ENCODE results near the gene HEPN1. TPM values are rescaled to one million over a fixed set of nuclear protein-coding genes. Genes with fewer than 3 reads are reported as not detected.

Gene HEPN1
- total and polyA plus RNA-seq, 2 of the 8 experiments (the other 6 are each of a cell fraction or from before 2014, with no cell fraction given): not detected

DNA sequence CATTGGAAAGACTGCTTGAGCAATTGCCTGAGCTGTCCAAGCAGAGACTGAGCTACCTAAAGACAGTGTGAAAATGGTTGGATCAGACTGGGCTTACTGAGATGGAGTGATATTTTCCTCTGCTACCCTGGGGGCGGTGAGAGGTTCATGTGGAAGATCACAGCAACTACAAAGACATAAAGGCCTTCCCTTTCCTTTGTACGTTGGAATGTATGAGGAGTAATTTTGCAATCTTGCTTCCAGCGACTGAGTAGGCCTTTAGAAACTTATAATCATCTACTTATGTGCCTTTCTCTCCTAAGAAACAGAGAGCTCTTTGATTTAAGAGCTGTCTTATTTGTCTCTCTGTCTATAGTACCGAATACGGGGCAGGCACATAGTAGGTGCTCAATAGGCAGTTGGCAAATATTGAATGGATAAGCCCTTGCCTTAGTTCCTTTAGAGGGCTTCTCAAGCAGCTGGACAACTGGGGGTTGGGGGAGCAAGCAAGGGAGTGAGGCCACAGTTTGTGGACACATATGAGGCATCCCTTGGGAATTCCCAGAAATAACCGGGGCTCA is 19.2 kb downstream of the HEPN1 start:
- H3K79me1 ChIP-seq (ENCODE audit: low read depth, low read length): no peaks in the 10 kb centered on the region
- H4K8ac ChIP-seq (ENCODE audit: extremely low read depth, insufficient read depth, low read length): no peak overlapping the region
- H3K23ac ChIP-seq (ENCODE audit: insufficient read length): no peak overlapping the region
- no peak overlapping the region for H3K56ac ChIP-seq (replicated peaks; ENCODE audit: insufficient read length, low read depth, low read length)
- H3K23me2 ChIP-seq (ENCODE audit: low read depth, low read length): no peaks in the 10 kb centered on the region; the same call in 1 of the 2 replicates
- H3K9ac ChIP-seq (replicated peaks in 1 of 4; ENCODE audit: extremely low read depth in 1 of 4, low read depth in 3 of 4, low read length in 3 of 4): no peak overlapping the region
- no peak overlapping the region for H3K27ac ChIP-seq (ENCODE audit: low read depth, low read length)
- H3K4ac ChIP-seq (replicated peaks; ENCODE audit: insufficient read length, low read depth, low read length): no peak overlapping the region
- no peak overlapping the region for H4K91ac ChIP-seq (replicated peaks; ENCODE audit: insufficient read length, low read length)
- no peak overlapping the region for H2AFZ ChIP-seq (ENCODE audit: low read length)
- no peaks in the 10 kb centered on the region; a peak in 2 of 7 replicates for H3K27me3 ChIP-seq (replicated peaks in 1 of 4; ENCODE audit: control insufficient read depth in 3 of 4, extremely low read depth in 1 of 4, insufficient read depth in 3 of 4, low read length in 3 of 4)
- no peak overlapping the region for H2BK20ac ChIP-seq (ENCODE audit: low read length)
- H2BK5ac ChIP-seq (ENCODE audit: low read depth, low read length): no peak overlapping the region
- ChIA-PET CTCF (ENCODE audit: partially characterized antibody) (interaction anchor here (0.6 to 5.8 kb wide), 6 partner anchors 11 to 392 kb away, joined by 3 to 38 read pairs (median 3); no protein-coding TSS in a partner anchor), POLR2A (ENCODE audit: partially characterized antibody) (no interaction called here)
- H2BK120ac ChIP-seq (replicated peaks; ENCODE audit: low read depth, low read length): no peak overlapping the region
- H3K4me2 ChIP-seq (ENCODE audit: insufficient read depth in 1 of 2, low read depth in 2 of 2, low read length in 2 of 2): no peak overlapping the region
- no peaks in the 10 kb centered on the region for H3K79me2 ChIP-seq (ENCODE audit: control insufficient read depth in 1 of 2, insufficient read depth in 2 of 2, low read length in 2 of 2)
- H4K5ac ChIP-seq (ENCODE audit: insufficient read length, low read depth, low read length): no peak overlapping the region
- FAIRE-seq (no peak), DNase-seq (ENCODE audit: low read depth in 1 of 2, low spot score in 2 of 2) (no peak)
- no peak overlapping the region; the same call in 1 of the 2 replicates for H2AK5ac ChIP-seq (ENCODE audit: low read depth, low read length)
- H3K18ac ChIP-seq (ENCODE audit: extremely low read depth, low read length): no peak overlapping the region
- no peaks in the 10 kb centered on the region for H4K20me1 ChIP-seq (replicated peaks in 1 of 2; ENCODE audit: control insufficient read depth in 1 of 2, insufficient read depth in 2 of 2, low read length in 2 of 2)
- no peak overlapping the region for H2BK12ac ChIP-seq (ENCODE audit: low read depth, low read length)
- H3K9me3 ChIP-seq (ENCODE audit: insufficient read depth in 2 of 2, low read depth in 1 of 2, low read length in 1 of 2): no peaks in the 10 kb centered on the region
- no peak overlapping the region for H2BK15ac ChIP-seq (ENCODE audit: low read length)
- TF ChIP-seq YY1 (IDR thresholded peaks at IDR 0.05; ENCODE audit: low read depth, low read length) (no peak), FOSL1 (IDR thresholded peaks at IDR 0.05; ENCODE audit: insufficient read depth, low read depth, low read length) (no peak), POLR2AphosphoS5 (IDR thresholded peaks at IDR 0.05; ENCODE audit: low read depth, low read length) (no peak), SP1 (IDR thresholded peaks at IDR 0.05; ENCODE audit: low read depth, low read length) (no peak), RAD21 (IDR thresholded peaks at IDR 0.05 in 1 of 2, conservative IDR thresholded peaks at IDR 0.05 in 1 of 2; ENCODE audit: low read depth in 2 of 2, low read length in 2 of 2) (no peak), RBBP5 (IDR thresholded peaks at IDR 0.05; ENCODE audit: borderline replicate concordance, low read depth, low read length) (no peak), CBX8 (IDR thresholded peaks at IDR 0.05; ENCODE audit: borderline replicate concordance, low read depth, low read length) (no peak), SIX5 (IDR thresholded peaks at IDR 0.05; ENCODE audit: low read depth, low read length) (no peak), RXRA (IDR thresholded peaks at IDR 0.05; ENCODE audit: insufficient read depth, low read depth, low read length) (no peak)
- TF ChIP-seq, protein P1, sequence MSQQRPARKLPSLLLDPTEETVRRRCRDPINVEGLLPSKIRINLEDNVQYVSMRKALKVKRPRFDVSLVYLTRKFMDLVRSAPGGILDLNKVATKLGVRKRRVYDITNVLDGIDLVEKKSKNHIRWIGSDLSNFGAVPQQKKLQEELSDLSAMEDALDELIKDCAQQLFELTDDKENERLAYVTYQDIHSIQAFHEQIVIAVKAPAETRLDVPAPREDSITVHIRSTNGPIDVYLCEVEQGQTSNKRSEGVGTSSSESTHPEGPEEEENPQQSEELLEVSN (IDR thresholded peaks at IDR 0.05): no peak
- peaks cover 0 to 3% (median 0%) of the 10 kb centered on the region in 4 experiments; a peak in 1 of 7 replicates for H3K4me1 ChIP-seq (replicated peaks in 1 of 4; ENCODE audit: control insufficient read depth in 3 of 4, insufficient read depth in 4 of 4, low read length in 3 of 4)
- 88% methylated on average over 6 of the region's 6 CpGs; no CpG with 5 or more reads in 1 of the 2 experiments for WGBS, 2 experiments (ENCODE audit: extremely low coverage in 1 of 2, insufficient coverage in 1 of 2, insufficient read length in 1 of 2, insufficient replicate concordance in 2 of 2, low coverage in 1 of 2, low lambda C conversion rate in 2 of 2, missing lambda C conversion rate in 1 of 2)
- no peak overlapping the region for H3K4me3 ChIP-seq (ENCODE audit: extremely low read depth in 1 of 4, insufficient read depth in 2 of 4, low read depth in 3 of 4, low read length in 4 of 4)
- no peaks in the 10 kb centered on the region for H3K36me3 ChIP-seq (ENCODE audit: control insufficient read depth in 2 of 4, insufficient read depth in 4 of 4, low read length in 3 of 4)
- H3K14ac ChIP-seq (ENCODE audit: insufficient read length): no peak overlapping the region
